ENCODE measurements around the gene MRPL53. TPM values are rescaled to one million over a fixed set of nuclear protein-coding genes. Genes with fewer than 3 reads are reported as not detected.

MRPL53 gene
- total RNA-seq, 1 donor from 2014 or later, result 61.3 TPM

DNA sequence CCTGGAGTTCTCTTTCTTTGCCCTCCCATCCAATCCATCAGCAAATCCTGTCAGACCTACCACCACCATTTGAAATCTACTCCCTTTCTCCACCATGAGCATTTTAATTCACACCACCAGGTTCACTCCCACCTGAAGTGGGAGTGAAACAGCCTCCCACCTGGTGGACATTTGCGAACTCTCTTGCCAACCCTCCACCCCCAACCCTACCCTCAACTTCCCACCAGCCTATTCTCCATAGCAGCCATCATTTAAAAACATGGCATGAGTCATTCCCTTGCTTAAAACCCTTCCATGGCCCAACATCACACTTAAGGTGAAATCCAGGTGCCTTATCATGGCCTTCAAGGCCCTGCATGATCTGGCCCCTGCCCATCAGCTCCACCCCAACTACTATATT lies 34.2 kb downstream of the MRPL53 start:
- Mint-ChIP-seq H3K4me3 (ENCODE audit: low read depth) (peak overlapping the region; percentile 96), H3K27ac (no peak overlapping the region)

DNA sequence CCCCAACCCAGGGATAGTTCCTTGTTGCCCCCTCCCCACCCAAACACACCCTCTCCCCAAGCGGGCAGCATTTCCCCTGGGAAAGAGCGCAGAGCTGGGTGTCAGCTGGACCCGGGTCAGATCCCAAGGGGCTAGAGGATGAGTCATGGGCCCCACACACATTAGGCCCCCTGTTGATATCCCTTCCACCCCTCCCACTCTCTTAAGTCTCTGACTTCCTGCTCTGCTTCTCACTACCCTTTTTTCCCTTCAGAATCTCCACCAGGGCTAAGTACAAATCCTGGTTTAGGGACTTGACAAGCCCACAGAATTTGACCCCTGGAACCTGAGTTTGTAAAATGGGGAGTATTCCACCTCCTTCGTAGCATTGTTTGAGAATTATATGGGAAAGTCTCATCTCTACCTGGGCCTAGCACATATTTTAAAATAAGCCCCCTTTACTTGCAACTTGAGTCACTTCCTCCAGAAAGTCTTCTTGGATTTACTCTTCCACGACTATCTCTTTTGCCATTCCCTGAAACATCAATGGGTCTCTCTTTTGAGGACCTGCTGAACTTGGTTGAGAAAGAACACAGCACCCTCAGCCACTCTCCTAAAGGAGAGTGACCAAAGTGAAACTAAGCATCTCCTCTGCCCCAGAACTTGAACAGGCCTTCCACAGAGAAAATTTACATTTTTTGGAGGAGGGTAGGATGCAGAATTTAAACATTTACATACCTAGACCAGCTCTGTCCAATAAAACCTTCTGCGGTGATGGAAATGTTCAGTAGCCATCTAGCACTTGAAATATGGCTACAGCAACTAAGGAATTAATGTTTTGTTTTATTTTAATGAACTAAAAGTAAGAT lies 35.4 kb downstream of the MRPL53 start:
- Mint-ChIP-seq H3K9me3 (ENCODE audit: low read depth) (no peaks in the 10 kb centered on the region), H3K36me3 (ENCODE audit: insufficient read depth) (peaks cover 9% of the 10 kb centered on the region), H3K4me1 (ENCODE audit: low read depth) (peaks cover 22% of the 10 kb centered on the region), H3K4me3 (ENCODE audit: low read depth) (no peak overlapping the region), H3K27ac (no peak overlapping the region), H3K27me3 (no peaks in the 10 kb centered on the region)
- DNase-seq (ENCODE audit: low spot score, unreplicated experiment), result no peak
- TF ChIP-seq, protein P1, sequence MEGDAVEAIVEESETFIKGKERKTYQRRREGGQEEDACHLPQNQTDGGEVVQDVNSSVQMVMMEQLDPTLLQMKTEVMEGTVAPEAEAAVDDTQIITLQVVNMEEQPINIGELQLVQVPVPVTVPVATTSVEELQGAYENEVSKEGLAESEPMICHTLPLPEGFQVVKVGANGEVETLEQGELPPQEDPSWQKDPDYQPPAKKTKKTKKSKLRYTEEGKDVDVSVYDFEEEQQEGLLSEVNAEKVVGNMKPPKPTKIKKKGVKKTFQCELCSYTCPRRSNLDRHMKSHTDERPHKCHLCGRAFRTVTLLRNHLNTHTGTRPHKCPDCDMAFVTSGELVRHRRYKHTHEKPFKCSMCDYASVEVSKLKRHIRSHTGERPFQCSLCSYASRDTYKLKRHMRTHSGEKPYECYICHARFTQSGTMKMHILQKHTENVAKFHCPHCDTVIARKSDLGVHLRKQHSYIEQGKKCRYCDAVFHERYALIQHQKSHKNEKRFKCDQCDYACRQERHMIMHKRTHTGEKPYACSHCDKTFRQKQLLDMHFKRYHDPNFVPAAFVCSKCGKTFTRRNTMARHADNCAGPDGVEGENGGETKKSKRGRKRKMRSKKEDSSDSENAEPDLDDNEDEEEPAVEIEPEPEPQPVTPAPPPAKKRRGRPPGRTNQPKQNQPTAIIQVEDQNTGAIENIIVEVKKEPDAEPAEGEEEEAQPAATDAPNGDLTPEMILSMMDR (IDR thresholded peaks at IDR 0.05; ENCODE audit: unreplicated experiment), result no peak

More for the DNA sequence above, 34.2 kb downstream of the MRPL53 start:
- Mint-ChIP-seq H3K4me1 (ENCODE audit: low read depth) (peaks cover 25% of the 10 kb centered on the region), H3K27me3 (no peaks in the 10 kb centered on the region), H3K9me3 (ENCODE audit: low read depth) (no peaks in the 10 kb centered on the region), H3K36me3 (ENCODE audit: insufficient read depth) (peaks cover 9% of the 10 kb centered on the region)
- TF ChIP-seq, protein P1 (IDR thresholded peaks at IDR 0.05; ENCODE audit: unreplicated experiment), result no peak
- DNase-seq (ENCODE audit: low spot score, unreplicated experiment), result no peak

DNA sequence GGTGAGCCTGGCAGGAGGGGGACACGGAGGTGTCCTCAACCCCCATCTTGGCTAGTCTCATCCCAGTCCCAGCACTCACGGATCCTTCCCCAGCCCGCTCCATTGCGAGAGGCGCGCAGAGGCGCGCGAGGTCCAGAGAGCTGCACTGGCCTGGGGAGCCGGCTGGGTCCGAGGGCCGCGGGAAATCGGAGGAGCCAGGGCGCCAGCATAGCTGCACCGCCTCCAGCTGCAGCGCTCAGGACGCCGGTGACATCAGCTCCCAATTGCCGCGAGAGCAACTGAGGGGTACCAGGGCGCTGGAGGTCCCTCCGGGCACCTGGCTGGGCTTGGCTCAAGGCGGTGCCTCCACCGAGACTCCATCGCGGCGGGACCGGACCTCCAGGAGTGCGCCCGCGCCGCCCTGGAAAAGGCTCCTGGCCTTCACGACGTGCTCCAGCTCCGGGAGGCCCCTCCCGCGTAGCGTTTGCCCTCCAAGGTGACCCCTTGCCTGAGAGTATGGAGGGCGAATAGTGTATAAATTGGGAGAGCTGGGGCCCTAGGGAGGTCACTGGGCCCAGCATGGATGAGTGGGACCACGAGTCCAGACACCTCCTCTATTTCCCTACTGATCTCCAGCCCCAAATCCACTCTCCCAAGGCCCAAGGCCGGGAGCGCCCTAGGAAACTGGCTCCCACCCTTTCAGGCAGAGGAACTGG lies 36.2 kb downstream of the MRPL53 start:
- H3K27ac Mint-ChIP-seq, result no peak overlapping the region
- TF ChIP-seq, protein P1 (IDR thresholded peaks at IDR 0.05; ENCODE audit: unreplicated experiment), result no peak
- no peaks in the 10 kb centered on the region for H3K9me3 Mint-ChIP-seq (ENCODE audit: low read depth)
- H3K4me3 Mint-ChIP-seq (ENCODE audit: low read depth), result no peak overlapping the region
- peaks cover 9% of the 10 kb centered on the region for H3K36me3 Mint-ChIP-seq (ENCODE audit: insufficient read depth)
- H3K27me3 Mint-ChIP-seq, result no peaks in the 10 kb centered on the region
- peaks cover 22% of the 10 kb centered on the region for H3K4me1 Mint-ChIP-seq (ENCODE audit: low read depth)
- no peak for DNase-seq (ENCODE audit: low spot score, unreplicated experiment)

DNA sequence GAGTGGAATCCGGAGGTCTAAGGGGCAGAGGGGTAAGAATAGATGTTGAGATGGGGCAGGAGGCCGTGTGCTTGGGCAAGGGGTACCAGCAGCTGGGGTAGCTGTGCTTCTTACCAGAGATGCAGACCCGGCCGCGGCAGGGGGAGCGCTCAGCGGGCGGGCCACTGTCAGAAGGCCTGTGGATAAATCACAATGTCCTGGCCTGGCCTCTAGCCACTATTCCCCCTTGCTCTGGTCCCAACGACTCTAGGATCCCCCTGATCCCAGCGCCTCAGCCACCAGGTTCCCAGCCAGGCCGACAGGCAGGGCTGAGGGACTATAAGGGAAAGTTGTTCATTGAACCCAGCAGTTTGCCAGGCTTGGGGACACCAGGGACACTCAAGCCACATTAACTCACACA lies 42.0 kb downstream of the MRPL53 start:
- H3K27me3 Mint-ChIP-seq, result no peaks in the 10 kb centered on the region

More for the DNA sequence above, 42.0 kb downstream of the MRPL53 start:
- TF ChIP-seq, protein P1 (IDR thresholded peaks at IDR 0.05; ENCODE audit: unreplicated experiment), result no peak
- H3K36me3 Mint-ChIP-seq (ENCODE audit: insufficient read depth), result peaks cover 21% of the 10 kb centered on the region
- no peak overlapping the region for H3K27ac Mint-ChIP-seq
- H3K9me3 Mint-ChIP-seq (ENCODE audit: low read depth), result no peaks in the 10 kb centered on the region
- no peak overlapping the region for H3K4me3 Mint-ChIP-seq (ENCODE audit: low read depth)
- no peaks in the 10 kb centered on the region for H3K4me1 Mint-ChIP-seq (ENCODE audit: low read depth)
- no peak for DNase-seq (ENCODE audit: low spot score, unreplicated experiment)
